ENCODE data around the gene CRB2. TPM values are rescaled to one million over a fixed set of nuclear protein-coding genes. Genes with fewer than 3 reads are reported as not detected.

The CRB2 gene
- total RNA-seq, 1 donor from 2014 or later: not detected

DNA sequence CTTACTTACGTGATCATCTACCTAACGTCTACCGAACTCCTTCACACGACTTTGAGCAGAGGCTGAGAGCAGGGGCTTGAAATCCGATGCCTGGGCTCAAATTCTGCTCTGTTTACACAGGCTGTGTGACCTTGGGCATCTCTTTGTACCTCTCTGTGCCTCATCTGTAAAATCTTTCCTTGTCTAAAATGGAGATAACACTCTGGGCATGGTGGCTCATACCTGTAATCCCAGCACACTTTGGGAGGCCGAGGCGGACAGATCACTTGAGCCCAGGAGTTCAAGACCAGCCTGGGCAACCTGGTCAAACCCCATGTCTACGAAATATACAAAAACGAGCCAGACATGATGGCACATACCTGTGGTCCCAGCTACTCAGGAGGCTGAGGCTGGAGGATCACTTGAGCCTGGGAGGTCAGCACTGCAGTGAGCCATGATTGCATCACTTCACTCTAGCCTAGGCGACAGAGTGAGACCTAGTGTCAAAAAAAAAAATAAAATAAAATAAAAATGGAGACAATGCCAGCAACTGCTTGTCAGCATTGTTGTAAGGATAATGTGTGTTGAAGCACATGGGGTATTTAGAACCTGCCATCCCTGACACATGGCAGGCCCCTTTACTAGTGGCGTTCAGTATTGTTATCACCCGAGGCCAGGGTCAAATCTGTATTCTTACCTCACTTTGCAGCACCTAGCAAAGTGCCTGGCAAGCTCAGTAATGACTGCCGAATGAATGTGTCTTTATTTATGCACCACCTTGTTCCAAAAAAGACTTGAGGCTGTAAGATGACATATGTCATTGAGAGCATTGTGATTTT lies 32.6 kb upstream of the CRB2 start:
- no peak for DNase-seq
- Histone ChIP-seq H3K27me3 (ENCODE audit: low read depth) (no peaks in the 10 kb centered on the region), H3K36me3 (no peaks in the 10 kb centered on the region), H3K9me3 (replicated peaks) (no peaks in the 10 kb centered on the region), H3K27ac (replicated peaks) (peak overlapping the region; percentile 56), H3K4me3 (no peak overlapping the region), H3K4me1 (peaks cover 24% of the 10 kb centered on the region)
- intact Hi-C loops (cut with micrococcal nuclease): no loop called here
- no peak for TF ChIP-seq CTCF (IDR thresholded peaks at IDR 0.05; ENCODE audit: borderline replicate concordance)

DNA sequence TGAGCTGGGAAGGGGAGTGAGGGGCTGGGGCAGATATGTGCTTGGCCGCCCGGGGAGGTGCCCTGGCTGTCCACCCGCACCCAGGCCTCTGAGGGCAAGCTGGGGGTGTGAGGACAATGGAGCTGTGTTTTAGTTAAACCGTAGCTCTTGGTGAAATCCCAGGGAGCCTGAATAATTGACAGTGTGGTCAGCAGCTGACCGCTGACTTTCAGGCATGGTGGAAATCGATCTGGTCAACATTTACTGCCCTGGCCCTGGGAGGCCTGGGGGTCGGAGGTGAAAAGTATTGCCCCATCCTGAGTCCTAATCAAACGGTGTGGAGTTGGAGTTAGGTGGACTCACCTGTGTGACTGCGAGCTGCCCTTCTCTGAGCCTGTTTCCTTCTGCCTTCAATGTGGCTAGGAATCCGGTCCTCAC lies 31.2 kb upstream of the CRB2 start:
- no peaks in the 10 kb centered on the region for H3K36me3 ChIP-seq
- no peak overlapping the region for H3K27ac ChIP-seq (replicated peaks)
- no peak for TF ChIP-seq CTCF (IDR thresholded peaks at IDR 0.05; ENCODE audit: borderline replicate concordance)
- no peaks in the 10 kb centered on the region for H3K27me3 ChIP-seq (ENCODE audit: low read depth)
- H3K9me3 ChIP-seq (replicated peaks): no peaks in the 10 kb centered on the region
- intact Hi-C loops (cut with micrococcal nuclease): no loop called here
- H3K4me1 ChIP-seq: peaks cover 15% of the 10 kb centered on the region
- DNase-seq: no peak
- H3K4me3 ChIP-seq: no peak overlapping the region

DNA sequence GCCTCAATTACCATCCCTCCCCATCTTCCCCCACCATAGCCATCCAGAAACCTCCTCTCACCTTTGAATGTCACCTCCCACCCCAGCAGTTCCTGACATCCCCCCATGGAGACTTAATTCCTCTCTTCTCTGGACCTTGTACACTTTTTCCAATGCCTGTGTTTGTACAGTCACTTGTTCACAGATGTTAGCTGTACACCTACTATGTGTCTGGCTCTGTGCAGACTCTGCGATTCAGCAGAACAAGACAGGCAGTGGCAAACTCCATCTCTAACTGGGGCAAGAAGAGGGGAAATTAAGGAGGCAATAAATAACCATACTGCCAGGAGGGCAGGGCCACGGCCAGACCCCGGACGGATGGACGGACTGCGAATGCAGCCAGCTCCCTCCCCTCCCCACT lies 29.8 kb upstream of the CRB2 start:
- TF ChIP-seq CTCF (IDR thresholded peaks at IDR 0.05; ENCODE audit: borderline replicate concordance): no peak

GRCh38 chr9:123326662-123327093 lies 29.3 kb upstream of the CRB2 start:
- no peak overlapping the region for H3K4me3 ChIP-seq
- intact Hi-C loops (cut with micrococcal nuclease): no loop called here
- H3K4me1 ChIP-seq: peaks cover 15% of the 10 kb centered on the region
- TF ChIP-seq CTCF (IDR thresholded peaks at IDR 0.05; ENCODE audit: borderline replicate concordance): no peak
- no peaks in the 10 kb centered on the region for H3K27me3 ChIP-seq (ENCODE audit: low read depth)
- DNase-seq: no peak
- H3K36me3 ChIP-seq: no peaks in the 10 kb centered on the region
- H3K27ac ChIP-seq (replicated peaks): no peak overlapping the region
- H3K9me3 ChIP-seq (replicated peaks): no peaks in the 10 kb centered on the region

More for the DNA sequence above, 29.8 kb upstream of the CRB2 start:
- Histone ChIP-seq H3K27me3 (ENCODE audit: low read depth) (no peaks in the 10 kb centered on the region), H3K4me3 (no peak overlapping the region), H3K9me3 (replicated peaks) (no peaks in the 10 kb centered on the region), H3K4me1 (peaks cover 15% of the 10 kb centered on the region), H3K27ac (replicated peaks) (no peak overlapping the region), H3K36me3 (no peaks in the 10 kb centered on the region)
- DNase-seq: no peak
- intact Hi-C loops (cut with micrococcal nuclease): no loop called here

DNA sequence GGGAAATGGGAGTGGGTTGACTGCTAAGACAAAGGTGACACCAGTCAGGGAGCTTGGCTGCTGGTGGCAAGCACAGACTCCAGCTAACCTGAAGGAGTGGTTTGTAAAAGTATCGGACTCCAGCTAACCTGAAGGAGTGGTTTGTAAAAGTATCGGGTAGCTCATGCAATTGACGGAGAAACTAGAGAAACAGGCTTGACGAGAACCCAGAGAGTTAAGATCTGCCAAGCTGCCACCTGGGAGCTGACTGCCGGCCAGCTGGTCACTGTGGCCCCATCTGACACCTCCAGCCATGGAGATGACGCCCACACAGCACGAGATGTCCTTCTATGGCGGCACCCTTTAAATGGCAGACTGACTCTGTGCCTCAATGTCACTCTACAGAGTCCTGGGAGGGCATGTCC lies 28.3 kb upstream of the CRB2 start:
- Histone ChIP-seq H3K4me1 (peaks cover 11% of the 10 kb centered on the region), H3K9me3 (replicated peaks) (no peaks in the 10 kb centered on the region), H3K27ac (replicated peaks) (no peak overlapping the region), H3K27me3 (ENCODE audit: low read depth) (no peaks in the 10 kb centered on the region), H3K36me3 (no peaks in the 10 kb centered on the region), H3K4me3 (no peak overlapping the region)
- DNase-seq: no peak
- no peak for TF ChIP-seq CTCF (IDR thresholded peaks at IDR 0.05; ENCODE audit: borderline replicate concordance)
- intact Hi-C loops (cut with micrococcal nuclease): no loop called here

Data from left ventricle myocardium inferior (tissue), 1 donor.